D721Med (cell line): ENCODE measurements around the gene OVOL1.

ENCODE experiments used
- DNase-seq: peaks from one replicate; pipeline ENCODE4 v3.0.0; 2011; ENCODE audit warnings: low spot score; ENCODE audit not compliant: insufficient read length
- FAIRE-seq: peaks from 2 replicates; lab custom pipeline; 2011; peaks lifted over from hg19 to GRCh38; lab: Jason Lieb, UNC
- CTCF ChIP-seq: IDR thresholded peaks from 2 replicates; pipeline ENCODE4 v1.5.1; 2012; ENCODE audit warnings: mild to moderate bottlenecking, control low read depth; ENCODE audit not compliant: insufficient read depth; ENCODE audit errors: missing control alignments

OVOL1 gene

GRCh38 chr11:65842144-65842543 is 55.3 kb downstream of the OVOL1 start:
- no peak for DNase-seq
- TF ChIP-seq CTCF: no peak
- FAIRE-seq: no peak

GRCh38 chr11:65843811-65844210 is 56.9 kb downstream of the OVOL1 start:
- no peak for TF ChIP-seq CTCF
- FAIRE-seq (no peak), DNase-seq (no peak)

GRCh38 chr11:65844231-65844872 is 57.5 kb downstream of the OVOL1 start:
- FAIRE-seq (no peak), DNase-seq (no peak)
- TF ChIP-seq CTCF: no peak
